ENCODE measurements around the gene SLC6A11.

The SLC6A11 gene

GRCh38 chr3:10975695-10976234 is 159.7 kb downstream of the SLC6A11 start:
- no peak for DNase-seq (ENCODE audit: low read depth in 2 of 3, low spot score in 2 of 3)

DNA sequence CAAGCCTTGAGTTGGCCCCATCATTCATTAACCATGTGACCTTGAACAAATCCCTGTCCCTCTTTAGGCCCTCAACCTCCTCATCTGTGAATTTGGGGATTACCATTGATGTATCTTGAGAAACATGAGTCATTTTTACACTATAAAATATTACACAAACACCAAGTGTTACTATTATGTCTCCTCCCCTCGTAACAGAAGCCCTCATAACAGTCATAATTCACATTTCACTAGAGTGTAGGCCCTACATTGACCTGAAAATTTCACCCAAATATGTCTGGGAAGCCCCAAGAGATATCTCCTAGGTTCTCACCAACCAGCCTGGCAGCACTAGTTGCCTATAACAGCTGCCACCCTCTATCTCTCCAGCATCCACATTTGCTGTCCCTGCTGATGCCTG is 160.7 kb downstream of the SLC6A11 start:
- no peak for DNase-seq (ENCODE audit: low read depth in 2 of 3, low spot score in 2 of 3)

DNA sequence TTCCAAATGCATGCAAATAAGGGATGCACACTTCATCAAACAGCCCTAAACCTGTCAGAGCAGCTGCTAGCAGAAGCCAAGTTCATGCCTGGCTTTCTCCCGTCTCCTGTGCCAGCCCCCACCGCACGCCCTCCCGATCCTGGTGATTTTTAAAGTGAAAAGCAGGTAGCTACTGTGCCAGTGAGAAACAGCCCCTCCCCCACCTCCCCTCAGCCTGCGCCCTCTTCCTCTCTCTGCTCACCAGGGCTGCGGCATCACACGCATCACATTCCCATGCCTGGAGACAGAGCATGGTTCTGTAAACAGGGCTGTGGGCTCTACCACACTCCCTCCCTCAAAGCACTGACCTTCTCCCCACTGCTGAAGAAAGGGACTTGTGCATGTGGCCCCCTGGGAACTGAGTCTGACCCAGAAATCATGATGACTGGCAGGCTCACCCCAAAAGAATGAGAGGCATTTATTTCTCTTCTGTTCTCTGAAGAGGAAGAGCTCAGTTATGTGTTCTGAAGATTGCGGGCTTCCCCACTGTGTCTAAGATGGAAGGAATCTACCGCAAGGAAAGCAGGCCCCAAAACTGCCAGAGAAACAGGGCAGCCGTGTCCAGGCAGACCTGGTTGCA is 162.0 kb downstream of the SLC6A11 start:
- DNase-seq (ENCODE audit: low read depth in 2 of 3, low spot score in 2 of 3) = no peak

DNA sequence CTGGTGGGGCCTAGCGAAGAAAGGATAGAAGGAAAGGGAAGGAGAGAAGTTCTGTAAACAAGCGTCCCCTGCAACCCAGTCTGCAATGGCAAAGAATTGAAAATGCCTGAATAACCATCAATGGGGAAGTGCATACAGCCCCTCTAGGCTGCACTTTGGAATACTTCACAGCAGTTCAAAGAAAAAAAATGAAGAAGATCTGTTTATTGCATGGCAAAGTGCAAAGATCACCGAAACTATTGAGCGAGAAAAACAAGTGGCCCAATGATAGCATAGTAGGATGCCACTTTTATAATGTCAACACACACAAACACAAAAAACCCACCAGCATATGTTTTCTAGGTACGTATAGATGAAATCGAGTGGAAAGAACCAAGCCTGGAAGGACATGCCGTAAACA is 162.9 kb downstream of the SLC6A11 start:
- DNase-seq (ENCODE audit: low read depth in 2 of 3, low spot score in 2 of 3) = no peak

- no peak for DNase-seq (ENCODE audit: low read depth in 2 of 3, low spot score in 2 of 3)
These were observed 164.3 kb downstream of the SLC6A11 start for GRCh38 chr3:10980312-10980711.

- DNase-seq (ENCODE audit: low read depth in 2 of 3, low spot score in 2 of 3) = no peak
These were observed 165.0 kb downstream of the SLC6A11 start for GRCh38 chr3:10981031-10981430.

DNA sequence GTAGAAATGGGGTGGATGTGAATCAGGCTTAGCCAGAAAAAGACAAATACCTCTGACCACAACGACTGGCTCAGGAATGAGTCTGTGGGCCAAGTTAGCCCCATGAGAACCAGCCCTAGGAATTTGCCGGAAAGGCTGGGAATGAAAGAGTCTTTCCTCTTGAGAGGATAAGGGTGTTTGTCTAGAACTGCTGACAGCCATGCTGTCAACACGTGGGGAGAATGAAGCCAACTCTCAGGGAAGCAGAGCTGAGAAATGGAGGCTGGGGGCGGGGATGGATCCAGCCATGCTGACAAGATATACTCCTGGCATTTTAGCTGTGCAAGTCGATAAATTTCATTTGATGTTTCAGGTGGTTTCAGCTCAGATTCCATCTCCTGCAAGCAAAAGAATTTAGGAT is 165.9 kb downstream of the SLC6A11 start:
- no peak for DNase-seq (ENCODE audit: low read depth in 2 of 3, low spot score in 2 of 3)

DNA sequence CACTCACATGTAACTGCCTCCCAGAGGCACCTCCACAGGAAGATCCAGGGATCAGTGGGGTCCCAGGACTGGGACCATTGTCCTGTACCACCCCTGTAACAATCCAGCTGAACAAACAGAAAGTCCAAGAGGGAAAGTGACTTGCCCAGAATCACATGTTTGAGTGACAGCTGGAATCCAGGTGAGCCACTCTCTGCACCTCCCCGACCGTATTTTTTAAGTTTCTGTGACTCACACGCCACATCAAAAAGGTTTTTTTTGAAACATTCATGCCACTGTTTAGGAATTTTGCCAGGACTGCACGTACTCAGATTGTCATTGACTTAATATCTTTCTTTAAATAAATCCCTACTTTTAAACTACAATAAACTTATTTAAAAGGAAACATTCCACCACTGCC is 166.8 kb downstream of the SLC6A11 start:
- DNase-seq (ENCODE audit: low read depth in 2 of 3, low spot score in 2 of 3) = no peak

DNA sequence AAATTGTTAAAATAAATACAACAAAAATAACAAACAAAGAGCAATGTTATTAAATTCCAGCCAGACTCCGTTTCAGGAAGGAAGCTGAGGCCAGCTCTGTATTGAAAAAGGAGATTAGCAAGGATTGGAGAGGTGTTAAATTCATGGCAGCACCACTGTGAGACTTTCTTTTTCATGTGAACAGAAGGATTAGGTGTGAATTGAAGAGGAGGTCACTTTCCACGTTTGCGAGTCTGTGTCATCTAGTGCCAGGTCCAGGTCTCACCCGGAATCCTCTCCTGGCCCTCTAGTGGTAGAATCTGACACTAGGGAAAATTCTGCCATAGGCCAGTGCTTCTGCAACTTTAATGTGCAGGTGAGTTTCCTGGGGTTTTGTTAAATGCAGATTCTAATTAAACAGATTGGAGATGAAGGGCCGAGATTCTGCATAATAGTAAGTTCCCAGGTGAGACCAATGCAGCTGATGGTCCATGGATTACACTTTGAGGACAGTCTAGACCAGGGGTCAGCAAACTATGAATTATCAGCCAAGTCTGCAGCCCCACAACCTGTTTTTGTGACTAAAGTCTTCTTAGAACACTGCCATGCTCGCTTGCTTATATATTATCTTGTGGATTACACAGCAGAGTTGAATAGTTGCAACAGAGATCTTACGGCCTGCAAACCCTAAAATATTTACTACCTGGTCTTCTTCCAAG is 167.3 kb downstream of the SLC6A11 start:
- DNase-seq (ENCODE audit: low read depth in 2 of 3, low spot score in 2 of 3) = no peak

- DNase-seq (ENCODE audit: low read depth in 2 of 3, low spot score in 2 of 3) = no peak
These were observed 168.4 kb downstream of the SLC6A11 start for GRCh38 chr3:10984371-10984896.

- DNase-seq (ENCODE audit: low read depth in 2 of 3, low spot score in 2 of 3) = no peak
These were observed 169.2 kb downstream of the SLC6A11 start for GRCh38 chr3:10985181-10985580.

DNA sequence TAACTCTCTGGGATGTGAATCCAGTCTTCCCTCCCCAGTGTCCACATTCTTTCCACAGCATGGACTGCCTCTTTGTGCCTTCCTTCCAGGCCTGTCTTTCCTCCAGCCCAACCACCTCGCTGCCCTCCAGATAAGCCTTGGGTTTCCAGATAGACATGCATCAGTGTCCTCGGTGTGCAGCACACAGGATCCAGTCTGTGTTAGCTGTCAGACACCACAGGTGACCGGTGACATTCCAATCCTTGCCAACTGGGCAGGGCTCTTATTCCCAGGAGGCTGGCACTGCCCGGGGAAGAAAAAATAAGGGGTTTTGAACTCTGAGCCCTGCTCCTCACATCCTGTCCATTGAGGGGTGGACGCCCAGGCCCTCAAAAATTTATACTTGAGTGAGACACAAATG is 170.6 kb downstream of the SLC6A11 start:
- DNase-seq (ENCODE audit: low read depth in 2 of 3, low spot score in 2 of 3) = no peak

DNA sequence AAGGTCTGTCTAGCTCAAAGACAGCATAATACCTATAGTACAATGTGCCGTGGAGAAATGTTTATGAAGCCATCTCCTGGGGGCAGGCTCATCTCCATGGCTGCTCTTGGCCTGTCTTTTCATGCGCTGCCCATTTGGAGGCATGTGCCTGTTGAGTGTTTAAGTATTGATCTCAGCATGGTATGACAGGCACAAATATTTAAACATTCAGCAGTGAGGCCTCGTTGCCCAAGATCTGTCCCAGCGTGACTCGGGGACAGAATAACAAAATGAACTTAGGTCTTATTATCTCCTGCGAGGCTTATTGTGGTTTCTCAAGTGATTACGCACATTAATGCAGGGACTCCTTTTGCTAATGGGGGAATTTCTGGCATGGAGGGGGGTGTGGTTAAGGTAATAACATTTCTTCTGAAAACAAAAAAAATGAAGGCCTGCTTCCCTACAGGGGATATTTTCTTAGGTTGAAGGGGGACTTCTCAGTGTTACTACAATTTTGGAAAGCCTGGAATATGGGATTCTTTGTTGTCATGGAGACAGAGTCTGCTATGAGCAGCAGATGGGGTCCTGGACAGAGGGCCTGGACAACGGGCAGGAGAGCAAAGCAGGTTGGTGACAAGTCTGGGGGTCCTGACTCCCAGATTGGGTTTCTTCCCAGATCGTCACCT is 172.1 kb downstream of the SLC6A11 start:
- DNase-seq (ENCODE audit: low read depth in 2 of 3, low spot score in 2 of 3) = no peak

DNA sequence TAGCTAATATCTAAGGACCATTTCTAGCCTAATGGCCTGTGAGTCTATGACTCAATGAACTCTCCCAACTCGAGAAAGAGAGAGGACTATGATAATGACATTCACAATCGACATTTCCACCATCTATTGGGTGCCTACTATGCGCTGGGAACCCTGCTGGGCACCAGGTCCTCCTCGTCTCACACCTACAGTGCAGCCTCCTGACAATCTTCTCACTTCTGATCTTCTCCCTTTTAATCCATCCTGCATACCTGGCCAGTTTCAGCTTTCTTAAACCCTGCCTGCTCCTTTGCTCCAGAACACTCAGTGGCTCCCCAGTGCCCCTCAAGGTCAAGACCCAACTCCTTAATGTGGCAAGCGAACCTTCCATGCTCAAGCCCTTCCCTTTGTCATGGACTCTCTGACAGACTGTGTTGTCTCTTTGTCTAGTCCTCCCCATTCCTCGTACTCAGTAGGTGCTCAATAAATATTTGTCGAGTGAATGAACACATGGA is 173.0 kb downstream of the SLC6A11 start:
- no peak for DNase-seq (ENCODE audit: low read depth in 2 of 3, low spot score in 2 of 3)
